T-helper 9 cell (primary cell): ENCODE measurements around the gene CLEC19A.
"Not testable (repeated sequence)": the region's sequence is repeated elsewhere in the genome, so short reads cannot be mapped to it uniquely, and the experiment has no call there.

ENCODE experiments used
- DNase-seq: peaks from one replicate; pipeline ENCODE4 v3.0.0-alpha.2; 2020

Gene CLEC19A

GRCh38 chr16:19287241-19287640, 1.7 kb downstream of the CLEC19A start:
- DNase-seq, result no peak

- no peak for DNase-seq
Observed at GRCh38 chr16:19288872-19289799, 3.6 kb downstream of the CLEC19A start.

- DNase-seq, result no peak
Observed at GRCh38 chr16:19289811-19290485, 4.4 kb downstream of the CLEC19A start.

- no peak for DNase-seq
Observed at GRCh38 chr16:19290860-19291259, 5.3 kb downstream of the CLEC19A start.

GRCh38 chr16:19291475-19291874, 5.9 kb downstream of the CLEC19A start:
- DNase-seq, result no peak

GRCh38 chr16:19292186-19292585, 6.7 kb downstream of the CLEC19A start:
- no peak for DNase-seq

- DNase-seq, result no peak
Observed at GRCh38 chr16:19294156-19294649, 8.7 kb downstream of the CLEC19A start.

GRCh38 chr16:19295393-19295792, 9.9 kb downstream of the CLEC19A start:
- no peak for DNase-seq

GRCh38 chr16:19297454-19297853, 11.9 kb downstream of the CLEC19A start:
- no peak for DNase-seq

- DNase-seq, result no peak
Observed at GRCh38 chr16:19299565-19299964, 14.0 kb downstream of the CLEC19A start.

GRCh38 chr16:19301931-19302330, 16.4 kb downstream of the CLEC19A start:
- DNase-seq, result no peak

GRCh38 chr16:19304750-19305149, 19.2 kb downstream of the CLEC19A start:
- no peak for DNase-seq

GRCh38 chr16:19305443-19305842, 19.9 kb downstream of the CLEC19A start:
- DNase-seq, result no peak

GRCh38 chr16:19307587-19308241, 22.2 kb downstream of the CLEC19A start:
- DNase-seq, result no peak

- DNase-seq, result no peak
Observed at GRCh38 chr16:19308392-19308791, 22.9 kb downstream of the CLEC19A start.

GRCh38 chr16:19309178-19309577, 23.6 kb downstream of the CLEC19A start:
- DNase-seq, result no peak

GRCh38 chr16:19314718-19315425, 29.3 kb downstream of the CLEC19A start:
- no peak for DNase-seq

GRCh38 chr16:19315889-19316433, 30.4 kb downstream of the CLEC19A start:
- no peak for DNase-seq

- no peak for DNase-seq
Observed at GRCh38 chr16:19316846-19317245, 31.3 kb downstream of the CLEC19A start.

GRCh38 chr16:19321186-19321585, 35.7 kb downstream of the CLEC19A start:
- not testable (repeated sequence) for DNase-seq

GRCh38 chr16:19323596-19323995, 38.1 kb downstream of the CLEC19A start:
- no peak for DNase-seq

- DNase-seq, result no peak
Observed at GRCh38 chr16:19328364-19328763, 42.8 kb downstream of the CLEC19A start.
